Lower leg skin (tissue), 3 donors: Measurements from ENCODE around the gene TMEM151A.

Source experiments
- CTCF ChIP-seq, 3 donors: fragments of 450-650 bp; IDR thresholded peaks; one replicate each; pipeline ENCODE4 v1.5.1; 2016; ENCODE audit warnings: antibody characterized with exemption in 3 of 3, mild to moderate bottlenecking in 3 of 3, moderate library complexity in 2 of 3
- POLR2A ChIP-seq, 2 donors: fragments of 450-650 bp; IDR thresholded peaks; one replicate each; pipeline ENCODE4 v1.6.1; 2016 to 2017; ENCODE audit warnings: antibody characterized with exemption in 2 of 2, mild to moderate bottlenecking in 1 of 2, moderate library complexity in 1 of 2

DNA sequence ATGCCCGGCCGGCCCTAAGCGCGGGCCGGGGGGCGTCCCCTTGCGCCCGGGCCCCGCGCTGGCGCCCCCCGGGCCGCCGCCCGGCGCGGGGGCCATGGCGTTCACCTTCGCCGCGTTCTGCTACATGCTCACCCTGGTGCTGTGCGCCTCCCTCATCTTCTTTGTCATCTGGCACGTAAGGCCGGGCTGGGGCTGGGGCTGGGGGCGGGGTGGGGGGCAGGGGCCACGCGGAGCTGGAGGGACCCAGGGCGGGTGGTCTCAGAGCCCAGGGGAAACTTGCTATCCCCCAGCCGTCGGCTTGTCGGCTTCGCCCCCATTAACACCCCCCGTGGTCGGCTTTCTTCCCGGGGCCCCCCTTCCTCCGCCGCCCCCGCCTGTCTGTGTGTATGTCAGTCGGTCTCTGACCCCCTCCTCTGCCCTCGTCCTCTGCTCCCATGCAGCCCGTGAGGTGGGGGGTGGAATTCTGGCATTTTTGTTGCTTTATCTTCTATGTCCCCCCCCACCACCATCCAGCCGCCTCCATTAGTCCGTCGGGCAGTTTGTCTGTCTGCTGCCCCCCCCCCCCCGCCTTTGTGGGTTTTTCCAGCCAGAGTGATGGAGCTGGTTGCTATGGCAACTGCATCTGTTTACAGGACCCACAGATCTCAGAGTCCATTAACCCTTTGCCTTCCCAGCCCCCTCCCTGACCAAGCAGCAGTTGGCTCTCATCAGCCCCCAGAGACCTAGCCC is 13.2 kb upstream of the TMEM151A start:
- no peak for TF ChIP-seq CTCF (IDR thresholded peaks at IDR 0.05)
- TF ChIP-seq POLR2A (IDR thresholded peaks at IDR 0.05), result no peak
